Chondrocyte (in vitro differentiated cells): ENCODE data around the gene PDCD4. TPM values are rescaled to one million over a fixed set of nuclear protein-coding genes. Genes with fewer than 3 reads are reported as not detected.

ENCODE experiments used
- DNase-seq: peaks from one replicate; pipeline ENCODE4 v3.0.0; 2021; ENCODE audit warnings: mixed read lengths, low spot score
- H3K27ac Mint-ChIP-seq: one replicate; pipeline ENCODE4 v1.8.0; 2021; ENCODE audit warnings: mild to moderate bottlenecking, moderate library complexity, mixed read lengths; ENCODE audit not compliant: unreplicated experiment
- H3K27me3 Mint-ChIP-seq: 2 replicates; pipeline ENCODE4 v1.8.0; 2021; ENCODE audit warnings: low read depth, mixed read lengths
- H3K36me3 Mint-ChIP-seq: 2 replicates; pipeline ENCODE4 v1.8.0; 2021; ENCODE audit warnings: low read depth, mixed read lengths
- H3K4me1 Mint-ChIP-seq: 2 replicates; pipeline ENCODE4 v1.8.0; 2021; ENCODE audit warnings: low read depth, mild to moderate bottlenecking, mixed read lengths
- H3K4me3 Mint-ChIP-seq: one replicate; pipeline ENCODE4 v1.8.0; 2021; ENCODE audit warnings: mild to moderate bottlenecking, moderate library complexity, mixed read lengths; ENCODE audit not compliant: unreplicated experiment
- H3K9me3 Mint-ChIP-seq: 2 replicates; pipeline ENCODE4 v1.8.0; 2021; ENCODE audit warnings: low read depth, mixed read lengths
- CTCF ChIP-seq: fragments of 200-600 bp; sonication (generic); IDR thresholded peaks from 2 replicates; pipeline ENCODE4 v1.5.0; 2021; ENCODE audit warnings: antibody characterized with exemption, mild to moderate bottlenecking, moderate library complexity
- total RNA-seq: library from RNA; stranded (reverse); gene quantifications from 3 replicates; pipeline ENCODE4 v1.2.1, GENCODE V29; 2021

Gene PDCD4
- total RNA-seq, 1 donor from 2014 or later = 80.3 TPM

DNA sequence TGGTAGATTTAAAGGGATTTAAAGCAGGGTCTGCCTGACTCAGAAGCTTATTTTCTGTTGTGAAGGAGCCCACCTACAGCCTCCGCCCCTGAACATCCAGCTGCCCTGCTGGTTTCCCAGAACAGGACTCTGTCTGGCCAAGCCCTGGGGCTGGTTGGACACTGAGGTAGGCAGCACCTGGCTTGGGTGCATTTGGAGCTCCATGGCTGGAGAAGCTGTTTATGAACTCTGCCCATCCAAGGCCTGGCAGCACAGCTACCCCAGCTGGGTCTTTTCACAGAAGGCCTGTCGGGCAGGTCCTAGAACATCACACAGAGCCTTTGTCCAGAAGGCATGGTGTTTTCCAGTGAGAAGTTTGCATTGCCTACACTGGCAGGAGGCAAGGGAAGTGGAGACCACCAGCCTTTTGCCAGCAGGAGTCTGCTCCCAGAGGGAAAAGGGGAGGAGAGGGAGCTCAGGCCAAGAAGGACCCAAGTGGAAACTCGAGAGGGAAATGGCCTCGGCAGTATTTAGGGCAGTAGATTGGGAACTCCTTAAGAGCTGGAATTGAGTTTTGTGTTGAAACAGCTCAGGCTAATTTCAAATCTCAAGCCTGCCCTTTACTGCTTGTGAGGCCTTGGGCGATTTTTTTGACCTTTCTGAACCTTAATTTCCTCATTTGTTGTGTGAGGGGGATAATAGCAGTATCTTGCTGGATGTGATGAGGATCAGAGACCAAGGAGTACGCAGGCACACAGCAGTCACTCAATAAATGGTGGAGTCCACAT lies 12.3 kb upstream of the PDCD4 start:
- DNase-seq = no peak
- Mint-ChIP-seq H3K4me3 (no peak overlapping the region), H3K36me3 (no peaks in the 10 kb centered on the region), H3K27me3 (no peaks in the 10 kb centered on the region), H3K4me1 (peaks cover 22% of the 10 kb centered on the region), H3K9me3 (no peaks in the 10 kb centered on the region), H3K27ac (peak overlapping the region; percentile 39)
- TF ChIP-seq CTCF = no peak

- Mint-ChIP-seq H3K27ac (peak overlapping the region; percentile 39), H3K4me3 (no peak overlapping the region), H3K9me3 (no peaks in the 10 kb centered on the region), H3K36me3 (no peaks in the 10 kb centered on the region), H3K4me1 (peaks cover 28% of the 10 kb centered on the region), H3K27me3 (no peaks in the 10 kb centered on the region)
- DNase-seq = no peak
- TF ChIP-seq CTCF = no peak
Measured at GRCh38 chr10:110859973-110860376, 11.8 kb upstream of the PDCD4 start.

DNA sequence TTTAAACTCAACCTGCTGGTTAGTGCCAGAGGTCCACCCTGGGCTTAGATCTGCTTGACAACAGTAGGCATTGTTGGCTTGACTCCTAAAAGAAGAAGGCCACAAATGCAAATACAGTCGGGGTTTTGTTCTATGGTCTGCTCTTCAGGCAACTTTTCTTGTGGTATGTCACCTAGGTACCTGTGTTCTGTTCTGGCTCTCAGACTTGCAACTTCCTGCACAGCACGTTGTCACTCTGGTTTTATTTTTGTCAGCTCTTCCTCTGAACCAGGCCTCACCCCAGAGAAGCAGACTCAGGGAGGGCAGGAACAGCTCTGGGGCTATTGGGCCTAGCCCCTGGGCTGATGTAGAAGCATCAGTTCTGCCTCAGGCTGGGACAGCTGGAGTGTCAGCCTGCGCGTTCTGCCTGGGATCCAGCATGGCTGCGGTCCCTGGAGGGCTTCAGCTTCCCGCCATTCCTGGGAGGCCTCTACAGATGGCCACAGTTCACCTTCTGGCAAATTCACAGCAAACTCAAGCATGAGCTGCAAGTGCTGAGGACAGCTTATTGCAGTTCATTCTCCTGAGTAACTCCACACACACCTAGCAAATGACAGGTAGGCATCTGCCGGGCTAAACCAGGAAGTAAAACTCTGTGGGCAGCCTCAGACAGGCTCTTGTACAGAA lies 11.0 kb upstream of the PDCD4 start:
- Mint-ChIP-seq H3K27ac (no peak overlapping the region), H3K4me3 (no peak overlapping the region), H3K36me3 (no peaks in the 10 kb centered on the region), H3K27me3 (no peaks in the 10 kb centered on the region), H3K9me3 (no peaks in the 10 kb centered on the region), H3K4me1 (peaks cover 35% of the 10 kb centered on the region)
- DNase-seq = no peak
- TF ChIP-seq CTCF = no peak

DNA sequence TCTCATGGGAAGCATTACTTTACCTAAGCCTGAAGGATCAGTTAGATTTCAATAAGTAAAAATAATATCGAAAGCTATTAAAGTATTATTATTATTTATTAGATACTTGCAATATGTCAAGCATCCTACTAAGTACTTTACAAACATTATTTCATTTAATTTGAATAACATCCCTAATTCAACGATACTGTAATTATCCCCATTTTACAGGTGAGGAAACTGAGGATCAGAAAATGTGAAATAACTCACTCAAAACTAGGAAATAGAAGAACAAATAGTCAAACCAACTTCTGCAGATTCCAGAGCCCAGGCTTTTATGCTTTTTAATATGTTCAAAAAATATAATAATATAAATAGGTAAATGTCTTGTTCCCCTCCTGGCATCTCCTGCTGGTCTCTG lies 10.3 kb upstream of the PDCD4 start:
- no peak for DNase-seq
- Mint-ChIP-seq H3K36me3 (no peaks in the 10 kb centered on the region), H3K4me3 (no peak overlapping the region), H3K27me3 (no peaks in the 10 kb centered on the region), H3K9me3 (no peaks in the 10 kb centered on the region), H3K27ac (no peak overlapping the region), H3K4me1 (peaks cover 43% of the 10 kb centered on the region)
- no peak for TF ChIP-seq CTCF

GRCh38 chr10:110861930-110862649 lies 9.6 kb upstream of the PDCD4 start:
- H3K27me3 Mint-ChIP-seq = no peaks in the 10 kb centered on the region
- no peaks in the 10 kb centered on the region for H3K9me3 Mint-ChIP-seq
- no peak overlapping the region for H3K4me3 Mint-ChIP-seq
- H3K36me3 Mint-ChIP-seq = no peaks in the 10 kb centered on the region
- TF ChIP-seq CTCF = no peak
- H3K27ac Mint-ChIP-seq = no peak overlapping the region
- peaks cover 46% of the 10 kb centered on the region for H3K4me1 Mint-ChIP-seq
- no peak for DNase-seq
